Measurements from ENCODE around the gene EMSY. TPM values are rescaled to one million over a fixed set of nuclear protein-coding genes. Genes with fewer than 3 reads are reported as not detected.
A peak's percentile ranks its signal among the peaks of the same experiment; 100 is the strongest.

EMSY gene
- total and polyA plus RNA-seq, 9 of the 15 experiments (the other 6 are each of a cell fraction or from before 2014, with no cell fraction given), result 12.7 to 25.4 (median 17.9) TPM

DNA sequence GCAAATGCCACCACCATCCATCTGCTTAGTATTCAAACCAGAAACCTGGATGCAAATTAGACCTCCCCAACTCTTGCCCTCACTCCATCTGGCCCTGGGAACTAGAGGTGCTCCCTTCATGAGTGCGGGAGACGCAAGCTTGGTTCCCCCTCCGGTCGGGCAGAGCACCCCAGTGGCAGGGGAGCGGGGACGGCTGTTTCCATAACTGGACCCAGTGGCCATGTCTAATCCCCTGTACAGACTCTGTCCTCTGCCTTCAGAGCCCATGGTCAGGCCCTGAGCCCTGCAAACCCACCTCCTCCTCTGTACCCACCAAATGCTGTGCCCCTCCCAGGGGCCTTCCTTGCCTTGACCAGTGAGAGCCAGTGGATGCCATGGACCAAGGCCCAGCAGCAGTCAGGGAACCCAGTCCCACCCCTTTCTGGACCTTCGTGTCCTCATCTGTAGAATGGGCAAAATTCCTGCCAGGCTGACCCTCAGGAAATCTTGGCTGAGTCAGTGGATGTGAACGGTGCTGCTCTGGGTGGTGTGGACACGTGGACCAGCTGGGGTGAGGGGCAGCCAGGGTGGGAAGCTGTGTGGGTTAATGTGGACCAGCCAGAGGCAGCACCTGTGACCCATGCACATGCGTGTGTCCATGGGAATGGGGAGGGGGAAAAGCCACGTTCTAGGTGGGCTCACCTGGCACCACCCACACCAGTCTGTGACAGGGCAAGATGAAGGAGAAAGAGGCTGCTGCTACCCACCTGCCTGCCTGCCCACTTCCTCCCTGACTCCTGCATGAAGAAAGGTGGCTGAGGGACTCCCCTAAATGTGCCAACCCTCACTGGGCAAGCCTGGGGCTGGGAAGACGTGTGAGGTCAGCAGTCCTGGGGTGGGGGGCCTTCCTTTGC lies 153.0 kb downstream of the EMSY start:
- Histone ChIP-seq H2AFZ (ENCODE audit: low read depth, low read length) (no peak overlapping the region), H3K4me3 (no peak overlapping the region), H3K9me3 (replicated peaks; ENCODE audit: control insufficient read depth, insufficient read depth, low read depth, low read length) (no peaks in the 10 kb centered on the region), H3K9me1 (ENCODE audit: control insufficient read depth, insufficient read depth, low read length) (no peaks in the 10 kb centered on the region), H3K27me3 (ENCODE audit: control insufficient read depth in 2 of 2, insufficient read depth in 2 of 2, low read length in 2 of 2) (peaks cover 0 to 22% of the 10 kb centered on the region in 2 experiments; a peak in 2 of 5 replicates), H4K20me1 (replicated peaks; ENCODE audit: control insufficient read depth, insufficient read depth, low read length) (peaks cover 4% of the 10 kb centered on the region; the same call in 1 of the 2 replicates), H3K4me2 (ENCODE audit: insufficient read depth, low read length) (no peak overlapping the region), H3K9ac (ENCODE audit: insufficient read depth in 1 of 2, low read depth in 2 of 2, low read length in 2 of 2) (peak overlapping the region in 1 of 2 experiments; percentile 45; a peak in 2 of 4 replicates), H3K79me2 (ENCODE audit: control insufficient read depth, insufficient read depth, low read length) (no peaks in the 10 kb centered on the region), H3K27ac (ENCODE audit: extremely low read depth, low read depth, low read length) (no peak overlapping the region), H3K36me3 (ENCODE audit: control insufficient read depth, insufficient read depth, low read length) (no peaks in the 10 kb centered on the region), H3K4me1 (replicated peaks in 1 of 2; ENCODE audit: control insufficient read depth in 2 of 2, insufficient read depth in 2 of 2, low read length in 2 of 2) (peaks cover 0 to 5% of the 10 kb centered on the region in 2 experiments; a peak in 3 of 5 replicates)
- no peak for DNase-seq (ENCODE audit: extremely low read depth in 1 of 4, low spot score in 3 of 4)
- no peak for ATAC-seq
- 0 out of 2 replicates have a peak, but pooled peaks have one; percentile 6 for TF ChIP-seq SPI1 (IDR thresholded peaks at IDR 0.05; ENCODE audit: borderline replicate concordance, low read depth, low read length)
- TF ChIP-seq ZC3H11A (IDR thresholded peaks at IDR 0.05; ENCODE audit: low read depth, low read length), result no peak
- in situ Hi-C loops (cut with MboI), result no loop called here
- BruUV-seq (replicated peaks), result no TSS peak
- FAIRE-seq, result no peak
- WGBS (ENCODE audit: insufficient coverage, low coverage, missing lambda C conversion rate), result 7% methylated on average over 10 of the region's 12 CpGs
- intact Hi-C loops (cut with micrococcal nuclease), result loop anchor here (1.0 kb wide), 1 partner anchor 84 kb away; no protein-coding TSS in a partner anchor
- ChIA-PET POLR2A (interaction anchor here (0.6 to 1.1 kb wide), 2 partner anchors 84 to 785 kb away, joined by 3 read pairs; no protein-coding TSS in a partner anchor), CTCF (ENCODE audit: low intra/inter-chr PET ratio) (interaction anchor here (0.6 kb wide), 1 partner anchor 117 kb away, joined by 3 read pairs; no protein-coding TSS in a partner anchor)

DNA sequence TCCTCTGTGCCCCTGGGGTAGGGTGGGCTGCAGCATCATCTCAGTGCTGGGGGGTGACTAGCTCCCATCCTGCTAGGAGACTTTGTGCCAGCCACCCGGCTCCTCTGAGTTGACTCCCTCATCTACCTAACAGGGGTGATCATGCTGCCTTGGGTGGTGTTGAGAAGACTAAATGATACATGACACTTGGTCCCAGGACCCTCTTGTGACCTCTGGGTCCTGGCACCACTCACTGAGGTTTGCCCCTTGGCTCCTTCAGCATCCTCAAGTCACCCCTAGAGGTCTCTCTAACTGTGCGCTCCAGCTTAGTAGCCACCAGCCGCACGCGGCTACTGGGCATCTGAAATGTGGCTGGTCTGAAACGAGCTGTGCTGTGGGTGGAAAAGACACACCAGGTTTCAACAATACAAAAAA lies 153.6 kb downstream of the EMSY start:
- Histone ChIP-seq H3K27me3 (ENCODE audit: control insufficient read depth in 2 of 2, insufficient read depth in 2 of 2, low read length in 2 of 2) (peaks cover 0 to 18% of the 10 kb centered on the region in 2 experiments; a peak in 2 of 5 replicates), H3K36me3 (ENCODE audit: control insufficient read depth, insufficient read depth, low read length) (no peaks in the 10 kb centered on the region), H3K9ac (ENCODE audit: insufficient read depth in 1 of 2, low read depth in 2 of 2, low read length in 2 of 2) (no peak overlapping the region), H3K9me1 (ENCODE audit: control insufficient read depth, insufficient read depth, low read length) (no peaks in the 10 kb centered on the region), H3K27ac (ENCODE audit: extremely low read depth, low read depth, low read length) (no peak overlapping the region), H3K4me3 (no peak overlapping the region), H2AFZ (ENCODE audit: low read depth, low read length) (no peak overlapping the region), H3K4me2 (ENCODE audit: insufficient read depth, low read length) (no peak overlapping the region), H3K79me2 (ENCODE audit: control insufficient read depth, insufficient read depth, low read length) (no peaks in the 10 kb centered on the region), H3K9me3 (replicated peaks; ENCODE audit: control insufficient read depth, insufficient read depth, low read depth, low read length) (no peaks in the 10 kb centered on the region), H3K4me1 (replicated peaks in 1 of 2; ENCODE audit: control insufficient read depth in 2 of 2, insufficient read depth in 2 of 2, low read length in 2 of 2) (peaks cover 0 to 5% of the 10 kb centered on the region in 2 experiments; a peak in 3 of 5 replicates), H4K20me1 (replicated peaks; ENCODE audit: control insufficient read depth, insufficient read depth, low read length) (peaks cover 4% of the 10 kb centered on the region; the same call in 1 of the 2 replicates)
- BruUV-seq (replicated peaks), result no TSS peak
- DNase-seq (ENCODE audit: extremely low read depth in 1 of 4, low spot score in 3 of 4) (peak; percentile 49 to 59 (median 58)), ATAC-seq (peak; percentile 88), FAIRE-seq (peak; percentile 88)
- intact Hi-C loops (cut with micrococcal nuclease) (loop anchor here (1.0 kb wide), 1 partner anchor 83 kb away; no protein-coding TSS in a partner anchor), in situ Hi-C loops (cut with MboI) (no loop called here)
- ChIA-PET CTCF (ENCODE audit: low intra/inter-chr PET ratio) (interaction anchor here (0.6 kb wide), 1 partner anchor 116 kb away, joined by 3 read pairs; no protein-coding TSS in a partner anchor), POLR2A (interaction anchor here (0.6 to 1.1 kb wide), 3 partner anchors 21 to 786 kb away, joined by 3 read pairs; no protein-coding TSS in a partner anchor)
- 5% methylated on average over 6 of the region's 6 CpGs for WGBS (ENCODE audit: insufficient coverage, low coverage, missing lambda C conversion rate)
- TF ChIP-seq CTBP1 (IDR thresholded peaks at IDR 0.05; ENCODE audit: borderline replicate concordance) (no peak), TGIF2 (CRISPR knock-in tag; IDR thresholded peaks at IDR 0.05) (no peak), ZNF197 (CRISPR knock-in tag; IDR thresholded peaks at IDR 0.05; ENCODE audit: low read depth) (no peak)

All from K562 (cell line).